OCI-LY1 (cell line): ENCODE data around the gene AMIGO3.

Experiments used
- H2AFZ ChIP-seq: fragments of 200-600 bp; sonication (generic), shearing (Covaris generic); 2 replicates; pipeline ENCODE4 v1.6.0; 2014; ENCODE audit warnings: antibody characterized with exemption, mild to moderate bottlenecking, low read length
- H3F3A ChIP-seq: fragments of 200-600 bp; sonication (generic), shearing (Covaris generic); 2 replicates; pipeline ENCODE4 v1.6.0; 2014; ENCODE audit warnings: mild to moderate bottlenecking, antibody characterized with exemption, low read length, moderate library complexity; ENCODE audit not compliant: insufficient read depth
- H3K27ac ChIP-seq: fragments of 200-600 bp; sonication (generic); 2 replicates; pipeline ENCODE4 v1.5.1; 2014; ENCODE audit warnings: low read length, mixed run types, mild to moderate bottlenecking, low read depth; ENCODE audit not compliant: poor library complexity, severe bottlenecking
- H3K27me3 ChIP-seq: fragments of 200-600 bp; sonication (generic); 2 replicates; pipeline ENCODE4 v1.6.0; 2014; ENCODE audit warnings: antibody characterized with exemption, mild to moderate bottlenecking, low read length, moderate library complexity; ENCODE audit not compliant: insufficient read depth
- H3K36me3 ChIP-seq: fragments of 200-600 bp; sonication (generic); 2 replicates; pipeline ENCODE4 v1.6.1; 2014; ENCODE audit warnings: mild to moderate bottlenecking, antibody characterized with exemption, low read length, moderate library complexity, mixed read lengths; ENCODE audit not compliant: insufficient read depth
- H3K4me1 ChIP-seq: fragments of 200-600 bp; sonication (generic); 2 replicates; pipeline ENCODE4 v1.5.1; 2014; ENCODE audit warnings: mild to moderate bottlenecking, low read length, moderate library complexity; ENCODE audit not compliant: insufficient read depth, severe bottlenecking
- H3K4me2 ChIP-seq: fragments of 200-600 bp; sonication (generic), shearing (Covaris generic); 2 replicates; pipeline ENCODE4 v1.6.1; 2014; ENCODE audit warnings: low read length
- H3K4me3 ChIP-seq: fragments of 200-600 bp; sonication (generic); 2 replicates; pipeline ENCODE4 v1.5.1; 2014; ENCODE audit warnings: low read length, low read depth, mild to moderate bottlenecking, mixed read lengths; ENCODE audit not compliant: poor library complexity, severe bottlenecking
- H3K79me2 ChIP-seq: fragments of 200-600 bp; shearing (Covaris generic); 2 replicates; pipeline ENCODE4 v1.6.1; 2016; ENCODE audit warnings: mixed run types, low read length, mixed read lengths; ENCODE audit not compliant: insufficient read depth
- H3K9ac ChIP-seq: fragments of 200-600 bp; sonication (generic), shearing (Covaris generic); 2 replicates; pipeline ENCODE4 v1.6.1; 2014; ENCODE audit warnings: mild to moderate bottlenecking, low read length, mixed read lengths
- H3K9me2 ChIP-seq: fragments of 200-600 bp; sonication (generic), shearing (Covaris generic); 2 replicates; pipeline ENCODE4 v1.6.1; 2014; ENCODE audit warnings: low read depth, mild to moderate bottlenecking, low read length, mixed read lengths
- H3K9me3 ChIP-seq: fragments of 200-600 bp; shearing (Covaris generic); 2 replicates; pipeline ENCODE4 v1.6.1; 2014; ENCODE audit warnings: low read length, mixed read lengths
- H4K20me1 ChIP-seq: fragments of 200-600 bp; sonication (generic), shearing (Covaris generic); 2 replicates; pipeline ENCODE4 v1.6.0; 2016; ENCODE audit warnings: mild to moderate bottlenecking, low read length; ENCODE audit not compliant: insufficient read depth
- EZH2 ChIP-seq: fragments of 200-600 bp; sonication (generic), shearing (Covaris generic); IDR thresholded peaks from 2 replicates; pipeline ENCODE4 v1.8.0; 2017; ENCODE audit warnings: borderline replicate concordance, mixed run types, mild to moderate bottlenecking, antibody characterized with exemption, low read length, moderate library complexity, mixed read lengths
- TF ChIP-seq, protein P1 (sequence below): fragments of 200-600 bp; sonication (generic), shearing (Covaris generic); IDR thresholded peaks from 2 replicates; pipeline ENCODE4 v1.5.1; 2017; ENCODE audit warnings: mild to moderate bottlenecking, antibody characterized with exemption, low read length, moderate library complexity, mixed read lengths

Gene AMIGO3

DNA sequence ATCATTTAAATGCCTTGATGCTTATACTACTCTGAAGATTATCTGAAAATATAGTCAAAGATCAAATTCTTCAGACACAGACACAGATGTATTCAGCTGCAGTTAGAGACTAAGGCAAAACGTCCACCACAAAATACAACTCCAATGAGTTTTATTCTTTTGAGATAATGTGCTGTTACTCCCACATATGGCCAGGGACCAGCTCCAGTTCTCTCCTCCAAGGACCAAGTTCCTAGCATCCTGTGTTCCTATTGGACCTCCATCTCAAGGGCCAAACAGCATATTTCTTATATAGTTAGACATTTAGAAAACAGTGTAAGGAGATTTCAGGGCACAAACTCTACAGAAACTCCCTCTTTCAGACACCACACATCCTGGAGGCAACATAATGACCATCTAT is 39.7 kb upstream of the AMIGO3 start:
- no peak overlapping the region for H3K4me2 ChIP-seq
- no peaks in the 10 kb centered on the region for H3K36me3 ChIP-seq
- H4K20me1 ChIP-seq: no peaks in the 10 kb centered on the region
- no peak overlapping the region for H2AFZ ChIP-seq
- no peak overlapping the region for H3K9ac ChIP-seq
- no peaks in the 10 kb centered on the region for H3K9me3 ChIP-seq
- no peaks in the 10 kb centered on the region for H3K27me3 ChIP-seq
- H3F3A ChIP-seq: no peaks in the 10 kb centered on the region
- H3K4me3 ChIP-seq: no peak overlapping the region
- no peaks in the 10 kb centered on the region for H3K4me1 ChIP-seq
- H3K27ac ChIP-seq: no peak overlapping the region
- H3K79me2 ChIP-seq: peaks cover 18% of the 10 kb centered on the region
- H3K9me2 ChIP-seq: no peaks in the 10 kb centered on the region
- TF ChIP-seq EZH2: no peak
- TF ChIP-seq, protein P1, sequence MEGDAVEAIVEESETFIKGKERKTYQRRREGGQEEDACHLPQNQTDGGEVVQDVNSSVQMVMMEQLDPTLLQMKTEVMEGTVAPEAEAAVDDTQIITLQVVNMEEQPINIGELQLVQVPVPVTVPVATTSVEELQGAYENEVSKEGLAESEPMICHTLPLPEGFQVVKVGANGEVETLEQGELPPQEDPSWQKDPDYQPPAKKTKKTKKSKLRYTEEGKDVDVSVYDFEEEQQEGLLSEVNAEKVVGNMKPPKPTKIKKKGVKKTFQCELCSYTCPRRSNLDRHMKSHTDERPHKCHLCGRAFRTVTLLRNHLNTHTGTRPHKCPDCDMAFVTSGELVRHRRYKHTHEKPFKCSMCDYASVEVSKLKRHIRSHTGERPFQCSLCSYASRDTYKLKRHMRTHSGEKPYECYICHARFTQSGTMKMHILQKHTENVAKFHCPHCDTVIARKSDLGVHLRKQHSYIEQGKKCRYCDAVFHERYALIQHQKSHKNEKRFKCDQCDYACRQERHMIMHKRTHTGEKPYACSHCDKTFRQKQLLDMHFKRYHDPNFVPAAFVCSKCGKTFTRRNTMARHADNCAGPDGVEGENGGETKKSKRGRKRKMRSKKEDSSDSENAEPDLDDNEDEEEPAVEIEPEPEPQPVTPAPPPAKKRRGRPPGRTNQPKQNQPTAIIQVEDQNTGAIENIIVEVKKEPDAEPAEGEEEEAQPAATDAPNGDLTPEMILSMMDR: no peak

DNA sequence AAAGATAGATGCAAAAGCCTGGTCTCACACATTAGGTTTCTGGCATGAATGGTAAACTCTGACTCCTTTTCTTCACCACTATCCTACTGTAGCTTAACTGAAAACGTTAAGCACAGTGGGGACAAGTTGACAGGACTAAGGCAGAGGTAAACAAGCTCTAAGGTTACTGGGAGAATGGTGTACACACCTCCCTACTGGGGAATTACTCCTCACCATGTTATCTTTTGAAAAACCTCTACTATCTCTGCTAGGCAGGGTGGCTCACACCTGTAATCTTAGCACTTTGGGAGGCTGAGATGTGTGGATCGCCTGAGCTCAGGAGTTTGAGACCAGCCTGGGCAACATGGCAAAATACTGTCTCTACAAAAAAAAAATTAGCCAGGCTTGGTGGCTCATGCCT is 37.7 kb upstream of the AMIGO3 start:
- Histone ChIP-seq H3K79me2 (peaks cover 18% of the 10 kb centered on the region), H3K9me2 (no peaks in the 10 kb centered on the region), H3K4me2 (no peak overlapping the region), H3K27me3 (no peaks in the 10 kb centered on the region), H4K20me1 (no peaks in the 10 kb centered on the region), H2AFZ (no peak overlapping the region), H3K4me3 (no peak overlapping the region), H3K9ac (no peak overlapping the region), H3K4me1 (no peaks in the 10 kb centered on the region), H3K9me3 (no peaks in the 10 kb centered on the region), H3K36me3 (no peaks in the 10 kb centered on the region), H3F3A (no peaks in the 10 kb centered on the region), H3K27ac (no peak overlapping the region)
- TF ChIP-seq, protein P1: no peak
- TF ChIP-seq EZH2: no peak

DNA sequence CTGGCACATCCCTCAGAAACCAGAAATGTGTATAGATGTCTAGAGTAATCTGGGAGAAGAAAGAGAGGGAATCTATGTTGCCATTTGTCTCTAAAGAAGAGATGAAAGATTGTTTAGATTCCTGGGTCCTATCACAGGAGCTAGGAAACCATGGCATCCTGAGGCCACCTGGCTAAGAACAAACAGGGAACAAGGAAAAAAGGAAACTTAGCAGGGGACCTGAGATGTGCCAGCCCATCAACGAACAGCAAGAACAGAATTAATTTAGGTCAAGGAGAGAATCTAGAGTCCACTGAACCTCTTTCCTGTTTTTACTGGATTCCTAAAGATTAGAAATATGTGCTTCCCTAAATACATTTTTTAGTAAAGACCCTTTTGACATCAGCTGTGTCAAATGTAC is 36.6 kb upstream of the AMIGO3 start:
- Histone ChIP-seq H3F3A (no peaks in the 10 kb centered on the region), H3K9me3 (no peaks in the 10 kb centered on the region), H3K9me2 (no peaks in the 10 kb centered on the region), H3K4me1 (no peaks in the 10 kb centered on the region), H3K27me3 (no peaks in the 10 kb centered on the region), H3K4me3 (no peak overlapping the region), H2AFZ (no peak overlapping the region), H3K9ac (no peak overlapping the region), H3K36me3 (no peaks in the 10 kb centered on the region), H4K20me1 (no peaks in the 10 kb centered on the region), H3K79me2 (peaks cover 18% of the 10 kb centered on the region), H3K27ac (no peak overlapping the region), H3K4me2 (no peak overlapping the region)
- TF ChIP-seq, protein P1: no peak
- TF ChIP-seq EZH2: no peak
